ENCODE measurements around the gene SPAG4. TPM values are rescaled to one million over a fixed set of nuclear protein-coding genes. Genes with fewer than 3 reads are reported as not detected.

SPAG4 gene
- total RNA-seq, result 13.8 and 37.0 TPM in 2 replicates

GRCh38 chr20:35615667-35616464 is at the start of gene SPAG4:
TSS of gene SPAG4 (plus strand) at chr20:35615829. CDS start at chr20:35616004, 175 bp downstream.
- DNase-seq (ENCODE audit: low read depth), result no peak

GRCh38 chr20:35568645-35569044 is 47.0 kb upstream of the SPAG4 start:
- DNase-seq (ENCODE audit: low read depth), result peak; percentile 19

- DNase-seq (ENCODE audit: low read depth), result no peak
Measured at GRCh38 chr20:35571555-35571954, 44.1 kb upstream of the SPAG4 start.

GRCh38 chr20:35572838-35573237 is 42.8 kb upstream of the SPAG4 start:
- no peak for DNase-seq (ENCODE audit: low read depth)

GRCh38 chr20:35575958-35576357 is 39.7 kb upstream of the SPAG4 start:
- DNase-seq (ENCODE audit: low read depth), result no peak

GRCh38 chr20:35576816-35577215 is 38.8 kb upstream of the SPAG4 start:
- no peak for DNase-seq (ENCODE audit: low read depth)

- DNase-seq (ENCODE audit: low read depth), result no peak
Measured at GRCh38 chr20:35578469-35578868, 37.2 kb upstream of the SPAG4 start.

GRCh38 chr20:35579196-35579595 is 36.4 kb upstream of the SPAG4 start:
- DNase-seq (ENCODE audit: low read depth), result no peak

- DNase-seq (ENCODE audit: low read depth), result no peak
Measured at GRCh38 chr20:35582131-35582530, 33.5 kb upstream of the SPAG4 start.

- DNase-seq (ENCODE audit: low read depth), result no peak
Measured at GRCh38 chr20:35582741-35583404, 32.8 kb upstream of the SPAG4 start.

GRCh38 chr20:35583636-35584560 is 31.7 kb upstream of the SPAG4 start:
- no peak for DNase-seq (ENCODE audit: low read depth)

- DNase-seq (ENCODE audit: low read depth), result no peak
Measured at GRCh38 chr20:35586751-35587425, 28.7 kb upstream of the SPAG4 start.

GRCh38 chr20:35587436-35587835 is 28.2 kb upstream of the SPAG4 start:
- DNase-seq (ENCODE audit: low read depth), result no peak

- DNase-seq (ENCODE audit: low read depth), result no peak
Measured at GRCh38 chr20:35588397-35588796, 27.2 kb upstream of the SPAG4 start.

GRCh38 chr20:35592339-35592974 is 23.2 kb upstream of the SPAG4 start:
- no peak for DNase-seq (ENCODE audit: low read depth)

- no peak for DNase-seq (ENCODE audit: low read depth)
Measured at GRCh38 chr20:35595456-35595855, 20.2 kb upstream of the SPAG4 start.

GRCh38 chr20:35595901-35596300 is 19.7 kb upstream of the SPAG4 start:
- no peak for DNase-seq (ENCODE audit: low read depth)

- no peak for DNase-seq (ENCODE audit: low read depth)
Measured at GRCh38 chr20:35597186-35597585, 18.4 kb upstream of the SPAG4 start.

- no peak for DNase-seq (ENCODE audit: low read depth)
Measured at GRCh38 chr20:35598476-35598875, 17.2 kb upstream of the SPAG4 start.

GRCh38 chr20:35598899-35599775 is 16.5 kb upstream of the SPAG4 start:
- no peak for DNase-seq (ENCODE audit: low read depth)
